Measurements from ENCODE around the gene TIGD3.

Gene TIGD3

GRCh38 chr11:65354265-65355012 lies at the start of gene TIGD3:
Gene TIGD3 (plus strand): TSS chr11:65354751. CDS start chr11:65355809, 1,058 bp downstream.
- H3K27ac Mint-ChIP-seq: peak within 1 kb of the TSS; percentile 12
- H3K27me3 Mint-ChIP-seq: peaks cover 32% of the 10 kb centered on the region
- CTCF ChIA-PET: interaction anchor here (0.7 to 1.1 kb wide), 3 partner anchors 25 to 156 kb away, joined by 3 read pairs; no protein-coding TSS in a partner anchor
- peak within 1 kb of the TSS; percentile 88 for H3K4me3 Mint-ChIP-seq
- H3K9me3 Mint-ChIP-seq: no peaks in the 10 kb centered on the region
- peaks cover 15% of the 10 kb centered on the region for H3K4me1 Mint-ChIP-seq
- DNase-seq: peak; percentile 99
- peaks cover 16% of the 10 kb centered on the region for H3K36me3 Mint-ChIP-seq

GRCh38 chr11:65305501-65306268 lies 48.9 kb upstream of the TIGD3 start:
- H3K27me3 Mint-ChIP-seq: no peaks in the 10 kb centered on the region
- no peak overlapping the region for H3K27ac Mint-ChIP-seq
- CTCF ChIA-PET: interaction anchor here (1.1 kb wide), 1 partner anchor 11 kb away, joined by 3 read pairs; no protein-coding TSS in a partner anchor
- no peaks in the 10 kb centered on the region for H3K4me1 Mint-ChIP-seq
- no peak overlapping the region for H3K4me3 Mint-ChIP-seq
- no peak for DNase-seq
- no peaks in the 10 kb centered on the region for H3K9me3 Mint-ChIP-seq
- peaks cover 8% of the 10 kb centered on the region for H3K36me3 Mint-ChIP-seq

- DNase-seq: no peak
- no peak overlapping the region for H3K27ac Mint-ChIP-seq
- no peak overlapping the region for H3K4me3 Mint-ChIP-seq
- H3K36me3 Mint-ChIP-seq: peaks cover 4% of the 10 kb centered on the region
- H3K9me3 Mint-ChIP-seq: no peaks in the 10 kb centered on the region
- H3K27me3 Mint-ChIP-seq: no peaks in the 10 kb centered on the region
- CTCF ChIA-PET: interaction anchor here (1.0 to 1.4 kb wide), 3 partner anchors 8 to 82 kb away, joined by 3 to 4 read pairs (median 4); no protein-coding TSS in a partner anchor
- H3K4me1 Mint-ChIP-seq: no peaks in the 10 kb centered on the region
These were observed 47.0 kb upstream of the TIGD3 start for GRCh38 chr11:65307298-65308229.

- DNase-seq: no peak
- Mint-ChIP-seq H3K4me3 (no peak overlapping the region), H3K4me1 (no peaks in the 10 kb centered on the region), H3K27me3 (peaks cover 5% of the 10 kb centered on the region), H3K9me3 (no peaks in the 10 kb centered on the region), H3K36me3 (peaks cover 4% of the 10 kb centered on the region), H3K27ac (no peak overlapping the region)
- CTCF ChIA-PET: no interaction called here
These were observed 46.2 kb upstream of the TIGD3 start for GRCh38 chr11:65308281-65308891.

GRCh38 chr11:65309006-65309405 lies 45.5 kb upstream of the TIGD3 start:
- H3K36me3 Mint-ChIP-seq: peaks cover 4% of the 10 kb centered on the region
- CTCF ChIA-PET: no interaction called here
- DNase-seq: no peak
- H3K4me3 Mint-ChIP-seq: no peak overlapping the region
- H3K27ac Mint-ChIP-seq: no peak overlapping the region
- H3K9me3 Mint-ChIP-seq: no peaks in the 10 kb centered on the region
- H3K4me1 Mint-ChIP-seq: no peaks in the 10 kb centered on the region
- H3K27me3 Mint-ChIP-seq: peaks cover 11% of the 10 kb centered on the region

GRCh38 chr11:65310215-65310614 lies 44.3 kb upstream of the TIGD3 start:
- peaks cover 1% of the 10 kb centered on the region for H3K36me3 Mint-ChIP-seq
- peaks cover 21% of the 10 kb centered on the region for H3K27me3 Mint-ChIP-seq
- no peak overlapping the region for H3K4me3 Mint-ChIP-seq
- peaks cover 3% of the 10 kb centered on the region for H3K4me1 Mint-ChIP-seq
- CTCF ChIA-PET: interaction anchor here (0.9 to 11.0 kb wide), 2 partner anchors 22 to 84 kb away, joined by 3 to 125 read pairs; partner anchors contain the start of gene DPF2
- no peaks in the 10 kb centered on the region for H3K9me3 Mint-ChIP-seq
- no peak overlapping the region for H3K27ac Mint-ChIP-seq
- no peak for DNase-seq

- Mint-ChIP-seq H3K9me3 (no peaks in the 10 kb centered on the region), H3K27me3 (peaks cover 25% of the 10 kb centered on the region), H3K27ac (no peak overlapping the region), H3K4me3 (no peak overlapping the region), H3K36me3 (peaks cover 1% of the 10 kb centered on the region), H3K4me1 (peaks cover 5% of the 10 kb centered on the region)
- DNase-seq: no peak
- CTCF ChIA-PET: interaction anchor here (0.9 to 11.0 kb wide), 4 partner anchors 21 to 85 kb away, joined by 3 to 125 read pairs (median 4); partner anchors contain the start of gene DPF2
These were observed 43.8 kb upstream of the TIGD3 start for GRCh38 chr11:65310736-65311135.

GRCh38 chr11:65311170-65311678 lies 43.3 kb upstream of the TIGD3 start:
- Mint-ChIP-seq H3K27ac (no peak overlapping the region), H3K27me3 (peaks cover 30% of the 10 kb centered on the region), H3K9me3 (no peaks in the 10 kb centered on the region), H3K4me1 (peaks cover 7% of the 10 kb centered on the region), H3K4me3 (no peak overlapping the region), H3K36me3 (peaks cover 1% of the 10 kb centered on the region)
- CTCF ChIA-PET: interaction anchor here (0.9 to 11.0 kb wide), 4 partner anchors 21 to 85 kb away, joined by 3 to 125 read pairs (median 4); partner anchors contain the start of gene DPF2
- DNase-seq: no peak

- CTCF ChIA-PET: interaction anchor here (0.7 to 11.0 kb wide), 22 partner anchors 9 to 528 kb away, joined by 3 to 125 read pairs (median 4); partner anchors contain the start of genes ARL2, DPF2 and POLA2
- peaks cover 7% of the 10 kb centered on the region for H3K4me1 Mint-ChIP-seq
- H3K36me3 Mint-ChIP-seq: no peaks in the 10 kb centered on the region
- peaks cover 42% of the 10 kb centered on the region for H3K27me3 Mint-ChIP-seq
- no peak within 1 kb of the TSS for H3K27ac Mint-ChIP-seq
- peak within 1 kb of the TSS; percentile 70 for H3K4me3 Mint-ChIP-seq
- no peaks in the 10 kb centered on the region for H3K9me3 Mint-ChIP-seq
- DNase-seq: peak; percentile 84
These were observed 39.9 kb upstream of the TIGD3 start, which contains the start of gene CDC42EP2 for GRCh38 chr11:65314501-65315203. Gene CDC42EP2 (plus strand): TSS chr11:65314866. CDS start chr11:65320899, 6,033 bp downstream.

- peaks cover 7% of the 10 kb centered on the region for H3K4me1 Mint-ChIP-seq
- no peaks in the 10 kb centered on the region for H3K9me3 Mint-ChIP-seq
- CTCF ChIA-PET: interaction anchor here (0.7 to 11.0 kb wide), 26 partner anchors 8 to 529 kb away, joined by 3 to 125 read pairs (median 4); partner anchors contain the start of genes ARL2, DPF2 and POLA2
- peak overlapping the region; percentile 70 for H3K4me3 Mint-ChIP-seq
- peak; percentile 86 for DNase-seq
- H3K27ac Mint-ChIP-seq: no peak overlapping the region
- no peaks in the 10 kb centered on the region for H3K36me3 Mint-ChIP-seq
- peaks cover 42% of the 10 kb centered on the region for H3K27me3 Mint-ChIP-seq
These were observed 39.2 kb upstream of the TIGD3 start for GRCh38 chr11:65315204-65315865.

- Mint-ChIP-seq H3K36me3 (no peaks in the 10 kb centered on the region), H3K27ac (no peak overlapping the region)
- CTCF ChIA-PET: interaction anchor here (0.7 to 11.0 kb wide), 30 partner anchors 8 to 529 kb away, joined by 3 to 125 read pairs (median 4); partner anchors contain the start of genes ARL2, DPF2 and POLA2
These were observed 38.7 kb upstream of the TIGD3 start for GRCh38 chr11:65315866-65316226.

More at GRCh38 chr11:65315866-65316226, 38.7 kb upstream of the TIGD3 start:
- Mint-ChIP-seq H3K4me3 (peak overlapping the region; percentile 65), H3K9me3 (no peaks in the 10 kb centered on the region), H3K27me3 (peaks cover 42% of the 10 kb centered on the region), H3K4me1 (peaks cover 7% of the 10 kb centered on the region)
- DNase-seq: no peak
